Renal cortical epithelial cell (primary cell): ENCODE measurements around the gene CDK6. TPM values are rescaled to one million over a fixed set of nuclear protein-coding genes. Genes with fewer than 3 reads are reported as not detected.

Experiments used
- DNase-seq: peaks from one replicate; pipeline ENCODE4 v3.0.0-alpha.2; 2011; ENCODE audit warnings: low read depth
- total RNA-seq: library from RNA; depleted of rRNA; stranded (reverse); fragments of >200 nt; gene quantifications from 2 replicates; pipeline ENCODE4 v1.2.3, GENCODE V29; 2014

The CDK6 gene
- total RNA-seq, 1 donor from 2014 or later, result 138 TPM

DNA sequence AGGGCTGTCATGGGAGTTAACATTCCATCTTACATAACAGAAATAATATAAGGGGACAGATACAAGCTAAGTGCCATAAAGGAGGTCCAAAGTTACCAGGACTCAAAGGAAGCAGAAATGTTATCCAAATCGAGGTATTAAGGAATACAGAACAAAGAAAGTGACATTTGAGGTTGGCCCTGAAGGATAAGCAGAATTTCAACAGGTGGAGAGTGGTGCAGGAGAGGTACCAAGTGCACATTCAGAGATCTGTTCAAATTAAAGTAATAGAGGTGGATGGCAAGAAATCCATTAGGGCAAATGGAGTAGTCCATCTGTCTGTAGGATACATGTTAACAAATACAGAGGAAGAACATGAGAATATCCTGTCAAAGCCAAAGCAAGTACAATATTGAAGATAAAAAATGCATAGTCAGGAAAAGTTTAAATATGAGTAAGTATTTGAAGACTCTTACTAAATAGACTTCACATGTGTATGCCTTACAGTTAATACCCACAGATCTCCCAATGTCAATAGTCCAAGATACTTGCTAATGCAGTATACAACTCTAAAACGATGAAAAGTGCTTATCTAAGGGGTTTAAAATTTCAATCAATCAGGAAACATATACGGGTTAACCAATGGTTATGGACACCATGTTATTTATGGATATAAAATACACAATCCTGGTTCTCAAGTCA lies 10.0 kb downstream of the CDK6 start:
- no peak for DNase-seq

DNA sequence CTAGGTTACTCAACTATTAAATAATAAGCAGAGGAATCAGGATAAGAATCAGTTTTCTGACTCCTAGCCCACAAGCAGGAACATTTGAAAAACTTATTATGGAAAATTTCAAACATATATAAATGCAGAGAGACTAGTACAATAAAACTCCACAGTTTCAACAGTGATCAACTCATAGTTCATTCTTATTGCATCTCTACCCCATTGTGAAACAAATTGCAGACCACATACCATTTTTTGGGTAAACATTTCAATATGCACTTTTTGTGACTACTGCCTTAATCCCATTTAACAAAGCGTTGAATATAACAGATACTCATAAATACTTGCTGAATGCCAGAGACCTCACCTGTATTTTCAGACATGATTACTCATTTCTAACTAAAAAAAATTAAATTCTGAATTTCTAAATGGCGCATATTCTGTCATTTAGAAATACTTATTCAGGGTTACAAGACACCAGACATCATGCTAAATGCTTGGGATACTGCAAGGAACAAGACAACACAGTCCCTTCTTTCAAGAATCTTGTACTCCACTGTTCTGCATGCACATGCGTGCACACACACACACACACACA lies 11.4 kb downstream of the CDK6 start:
- DNase-seq, result no peak

DNA sequence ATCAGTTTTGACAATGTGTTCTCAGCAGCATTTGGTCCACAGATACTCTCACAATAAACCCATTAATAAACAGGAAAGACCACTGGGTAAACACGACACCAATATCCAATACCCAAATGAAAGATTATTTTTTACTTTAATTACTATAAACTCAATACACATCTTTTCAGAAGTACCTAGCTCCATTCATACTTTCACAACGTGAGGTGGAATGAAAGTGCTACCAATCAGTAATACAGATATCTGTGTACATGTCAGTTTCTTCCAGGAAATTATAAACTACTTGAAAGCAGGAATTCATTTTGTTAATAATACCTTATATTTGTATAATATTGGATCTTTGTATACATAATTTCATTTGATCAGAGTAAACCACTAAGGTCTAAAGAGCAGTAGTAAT lies 11.9 kb downstream of the CDK6 start:
- DNase-seq, result no peak

DNA sequence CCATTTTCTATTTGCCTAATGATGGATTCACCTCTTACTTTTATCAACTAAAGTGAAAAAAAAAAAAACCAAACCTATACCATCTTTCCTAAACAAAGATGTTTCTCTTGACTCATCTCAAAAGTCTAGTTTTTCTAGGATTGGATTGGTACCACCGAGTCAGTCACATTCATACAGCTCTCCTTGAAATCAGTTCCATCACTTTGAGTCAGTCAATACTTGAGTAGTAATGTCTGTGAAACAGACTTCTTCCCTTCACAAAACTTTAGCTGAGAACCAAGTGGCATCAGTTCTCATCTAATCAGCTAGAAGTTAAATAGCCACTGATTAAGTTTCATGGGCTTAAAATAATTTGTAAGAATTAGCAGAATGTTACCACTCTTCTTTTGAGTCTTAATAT lies 13.3 kb downstream of the CDK6 start:
- no peak for DNase-seq

DNA sequence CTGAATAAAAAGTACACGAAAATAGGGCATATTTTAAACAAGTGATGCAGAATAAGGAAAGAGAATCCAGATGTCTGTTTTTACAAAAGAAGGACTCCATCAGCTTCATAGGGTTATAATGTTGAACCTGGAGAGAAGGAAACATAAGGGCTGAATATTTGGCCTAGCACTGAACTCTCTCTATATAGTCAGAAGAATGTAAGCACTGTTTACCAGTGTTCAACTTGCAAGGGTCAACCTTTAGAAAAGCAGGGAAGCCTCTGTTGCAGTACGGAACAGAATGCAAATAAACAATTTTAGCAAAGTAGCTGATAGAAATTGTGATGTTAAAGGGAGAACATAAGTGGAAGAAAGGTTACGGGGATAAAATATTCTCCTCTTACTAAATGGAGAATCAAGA lies 16.2 kb downstream of the CDK6 start:
- no peak for DNase-seq

DNA sequence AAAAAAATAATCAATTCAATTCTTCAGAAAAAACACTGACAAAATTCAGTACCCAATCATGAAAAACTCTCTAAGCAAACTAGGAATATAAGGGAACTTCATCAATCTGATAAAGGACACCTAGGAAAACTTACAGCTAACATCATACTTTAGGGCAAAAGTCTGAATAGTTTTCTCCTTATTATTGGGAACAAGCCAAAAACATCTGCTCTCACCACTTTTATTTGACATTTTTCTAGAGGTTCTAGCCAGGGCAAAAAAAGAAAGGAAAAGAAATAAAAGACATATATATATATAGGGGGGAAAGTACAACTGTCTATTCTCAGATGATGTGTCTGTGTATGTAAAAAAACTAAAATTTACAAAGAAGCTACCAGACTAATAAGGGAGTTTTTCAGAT lies 19.0 kb downstream of the CDK6 start:
- DNase-seq, result no peak

DNA sequence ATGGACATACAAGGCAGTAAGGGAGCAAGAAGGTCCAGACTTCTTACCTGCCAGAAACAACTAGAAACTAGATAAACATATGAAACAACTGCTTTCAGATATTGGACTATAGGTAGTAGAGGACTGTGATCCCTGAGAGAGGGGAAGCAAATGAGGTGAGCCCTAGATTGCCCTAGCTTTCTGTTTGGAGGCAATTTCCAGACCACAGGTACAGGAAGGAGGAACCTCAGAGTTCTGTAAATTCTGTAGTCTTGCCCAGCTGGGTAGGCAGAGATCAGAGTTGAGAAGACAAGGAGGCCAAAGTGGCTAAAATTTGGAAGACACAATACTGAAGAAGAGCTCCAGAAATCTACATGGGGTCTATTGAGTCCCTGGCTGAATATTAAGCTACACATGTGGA lies 21.0 kb downstream of the CDK6 start:
- no peak for DNase-seq

DNA sequence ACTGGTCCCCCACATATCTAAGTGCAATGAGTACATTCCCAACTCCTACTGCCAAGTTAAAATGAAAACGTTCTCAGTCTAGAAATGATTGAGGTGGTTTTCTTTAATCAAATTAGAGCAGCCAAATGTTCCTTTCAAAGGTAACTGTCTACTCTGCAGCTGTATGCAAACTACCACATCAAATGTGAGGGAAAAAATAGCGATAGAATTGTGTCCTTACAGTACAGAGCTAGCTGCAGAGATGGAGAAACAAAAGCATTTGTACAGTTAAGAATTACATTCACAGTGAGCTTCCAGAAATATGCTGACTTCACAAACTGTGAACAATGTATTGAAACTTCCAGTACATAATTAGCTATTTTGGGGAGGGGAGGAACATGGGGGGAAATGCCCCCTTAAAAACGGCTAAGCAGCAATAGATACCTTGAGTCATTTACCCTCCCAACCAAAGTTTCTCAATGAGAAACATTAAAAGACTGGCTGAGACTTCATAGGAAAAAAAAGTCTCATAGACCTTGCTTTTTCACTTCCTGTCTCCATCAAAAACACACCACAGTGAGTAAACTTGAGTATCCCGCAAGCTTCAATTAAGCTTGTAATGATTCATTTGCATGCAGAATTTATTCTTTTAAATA lies 22.9 kb downstream of the CDK6 start:
- DNase-seq, result peak; percentile 57

DNA sequence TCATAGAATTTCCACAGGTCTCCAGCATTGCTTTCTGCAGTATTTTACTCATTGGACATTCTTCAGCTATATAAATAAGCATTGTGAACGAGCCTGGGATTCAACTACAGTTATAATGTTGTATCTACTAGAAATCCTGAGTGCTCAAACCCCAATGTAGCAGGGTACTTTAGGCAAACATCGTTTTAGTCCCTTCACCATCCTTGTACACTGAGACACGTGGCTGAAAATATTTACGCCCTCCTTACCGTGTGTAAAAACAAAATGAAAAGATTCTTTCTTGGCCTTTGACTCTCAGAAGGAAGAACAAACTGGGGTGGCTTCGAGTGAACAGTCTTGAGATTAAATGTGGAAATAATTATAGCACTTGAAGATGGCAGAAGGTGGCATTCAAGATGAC lies 25.2 kb downstream of the CDK6 start:
- DNase-seq, result no peak

DNA sequence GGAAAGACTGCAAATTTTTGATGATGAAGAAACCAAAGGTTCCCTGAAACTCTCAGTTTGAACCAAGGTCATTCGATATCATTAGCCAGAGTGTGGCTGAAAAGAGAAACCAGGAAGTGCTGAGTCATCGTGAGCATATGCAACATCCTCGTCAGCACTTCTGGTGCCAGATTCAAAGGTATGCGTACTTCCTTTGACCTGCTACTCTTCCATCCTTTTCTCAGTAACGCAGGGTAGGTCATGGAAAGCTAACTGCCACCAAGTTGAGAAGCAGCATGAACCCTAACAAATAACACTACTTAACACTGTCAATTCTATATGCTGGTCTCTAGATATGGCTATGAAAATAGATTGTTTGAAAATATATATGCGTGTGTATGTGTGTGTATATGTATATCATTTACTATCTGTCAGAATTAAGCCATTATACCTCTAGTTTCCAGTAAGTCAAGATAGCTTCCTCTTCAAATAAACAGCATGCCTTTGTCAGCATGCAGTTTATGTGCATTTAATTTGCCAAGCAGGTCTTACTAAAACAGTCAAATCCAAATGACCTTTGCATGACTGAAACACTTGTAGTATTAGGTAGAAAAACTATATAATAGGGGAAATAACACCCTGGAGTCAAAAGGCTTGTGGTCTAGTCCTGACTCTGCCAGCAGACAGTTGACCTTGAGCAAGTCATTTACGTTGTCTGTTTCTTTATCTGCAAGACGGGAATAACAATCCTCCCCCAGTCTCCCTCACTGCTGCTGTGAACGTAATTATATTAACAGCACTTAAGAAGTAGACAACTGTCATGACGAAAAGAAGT lies 26.4 kb downstream of the CDK6 start:
- DNase-seq, result peak; percentile 95

DNA sequence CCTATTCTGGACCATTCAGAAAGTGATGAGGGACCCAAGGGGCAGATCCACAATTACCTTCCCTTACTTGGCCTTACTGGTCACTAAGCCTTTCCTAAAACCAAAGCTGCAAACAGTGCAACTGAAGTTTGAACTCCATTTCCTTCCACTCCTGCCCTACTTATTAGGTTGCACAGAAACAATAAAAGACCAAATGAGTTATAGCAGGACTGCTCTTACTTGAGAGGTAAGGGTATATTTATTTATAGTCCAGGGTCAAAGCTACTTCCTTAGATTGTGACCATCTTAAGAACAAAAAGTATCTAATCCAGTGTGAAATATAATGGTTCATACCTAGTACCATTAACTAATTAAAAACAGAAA lies 27.0 kb downstream of the CDK6 start:
- DNase-seq, result no peak

DNA sequence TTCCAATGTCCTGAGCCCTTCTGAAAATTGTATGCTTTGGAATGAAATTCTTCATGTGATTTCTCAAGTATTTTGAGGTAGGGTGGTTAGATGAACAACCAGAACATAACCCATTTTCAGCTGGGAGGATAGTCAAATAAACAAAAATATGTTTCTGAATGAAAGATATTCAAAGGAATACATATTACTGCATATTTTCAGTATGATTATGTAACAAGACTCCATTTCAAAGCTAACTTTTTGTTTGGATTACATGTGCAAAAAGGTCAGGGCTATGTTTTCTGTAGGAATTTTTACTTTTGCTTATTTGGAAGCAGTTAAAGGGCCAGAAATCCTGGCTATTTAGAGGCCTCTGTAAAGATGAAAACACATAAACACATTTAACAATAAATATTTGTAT lies 27.7 kb downstream of the CDK6 start:
- no peak for DNase-seq

DNA sequence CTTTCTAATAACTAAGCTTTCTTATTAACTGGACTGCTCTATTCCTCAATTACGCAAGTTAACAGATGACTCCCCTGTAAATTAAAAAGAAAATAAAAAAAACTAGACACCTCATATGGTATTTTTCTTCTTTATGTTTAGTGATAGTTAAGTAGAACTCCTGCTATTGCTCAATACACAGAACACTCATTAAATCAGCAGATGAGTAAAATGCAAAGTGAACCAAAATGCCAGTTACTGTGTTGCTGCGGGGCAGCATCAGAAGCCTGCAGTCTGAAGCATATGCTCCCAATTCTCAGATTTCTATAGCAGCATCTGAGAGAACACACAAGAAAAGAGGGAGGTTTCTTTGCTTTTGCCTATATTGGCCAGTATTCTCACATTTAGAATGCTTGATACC lies 28.4 kb downstream of the CDK6 start:
- peak; percentile 49 for DNase-seq

DNA sequence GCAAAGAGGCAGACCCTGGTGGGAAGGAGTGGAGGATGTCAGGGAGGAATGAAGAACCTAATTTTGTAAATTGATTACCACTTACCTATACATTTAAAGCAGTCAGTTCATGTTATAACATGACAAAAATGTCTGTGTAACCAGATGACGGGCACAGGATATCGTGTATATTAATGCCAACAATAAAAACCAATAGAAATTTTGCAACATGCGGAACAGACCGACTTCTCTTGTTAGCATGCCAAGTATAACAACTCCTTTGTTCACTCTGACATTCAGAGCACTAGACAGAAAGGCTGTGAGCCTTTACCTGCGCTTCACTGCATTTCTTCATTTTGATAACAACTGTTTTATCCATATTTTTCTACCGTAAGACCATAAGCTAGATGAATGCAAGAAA lies 29.9 kb downstream of the CDK6 start:
- no peak for DNase-seq

DNA sequence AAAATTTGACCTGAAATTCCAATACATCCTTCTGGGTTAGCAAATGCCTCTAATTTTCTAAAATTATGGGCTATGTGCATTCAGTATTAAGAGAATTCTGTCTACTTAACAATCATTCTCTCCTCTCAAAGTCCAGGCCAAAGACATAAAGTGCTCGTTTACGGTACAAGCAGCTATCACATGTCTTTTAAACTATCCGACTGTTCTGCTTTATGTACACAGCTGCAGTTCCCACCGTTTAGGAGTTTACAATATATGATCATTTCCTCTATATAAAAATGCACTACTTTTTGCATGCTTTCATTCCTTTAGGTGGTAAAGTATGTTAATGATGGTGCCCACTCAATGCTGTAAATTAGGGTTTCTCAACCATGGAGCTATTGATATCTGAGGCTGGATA lies 34.0 kb downstream of the CDK6 start:
- DNase-seq, result no peak

DNA sequence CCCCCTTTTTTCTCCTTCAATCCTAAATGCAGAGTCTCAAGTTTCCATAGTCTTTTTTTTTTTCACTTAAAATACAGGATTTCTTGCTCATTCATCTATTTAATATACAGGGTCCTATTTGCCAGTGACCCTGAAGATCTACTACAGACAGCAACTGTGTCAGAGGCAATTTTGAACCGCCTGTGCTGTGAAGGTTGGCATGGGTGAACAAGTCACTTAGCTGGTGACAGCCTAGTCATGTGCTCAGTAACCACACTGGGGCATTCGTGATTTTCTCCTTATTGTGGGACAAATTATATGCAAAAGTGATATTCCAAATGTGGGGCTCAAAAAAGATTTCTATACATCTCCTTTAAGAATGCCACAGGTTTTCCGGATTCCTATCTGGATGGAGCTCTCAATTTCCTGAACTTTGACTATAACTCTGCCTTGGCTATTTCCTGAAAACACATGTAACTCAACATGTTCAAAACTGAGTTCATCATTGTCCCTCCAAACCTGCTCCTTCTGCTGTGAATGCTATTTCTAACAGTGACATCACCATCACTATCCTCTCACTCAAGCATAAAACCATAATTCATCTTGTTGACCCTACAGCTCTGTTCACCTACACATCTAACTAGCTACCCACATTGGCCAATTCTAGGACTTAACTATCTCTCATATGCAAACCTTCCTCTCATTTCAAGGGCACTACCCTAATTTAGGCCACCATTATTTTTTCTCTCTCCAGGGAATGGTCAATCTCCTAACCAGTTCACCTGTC lies 36.7 kb downstream of the CDK6 start:
- no peak for DNase-seq

DNA sequence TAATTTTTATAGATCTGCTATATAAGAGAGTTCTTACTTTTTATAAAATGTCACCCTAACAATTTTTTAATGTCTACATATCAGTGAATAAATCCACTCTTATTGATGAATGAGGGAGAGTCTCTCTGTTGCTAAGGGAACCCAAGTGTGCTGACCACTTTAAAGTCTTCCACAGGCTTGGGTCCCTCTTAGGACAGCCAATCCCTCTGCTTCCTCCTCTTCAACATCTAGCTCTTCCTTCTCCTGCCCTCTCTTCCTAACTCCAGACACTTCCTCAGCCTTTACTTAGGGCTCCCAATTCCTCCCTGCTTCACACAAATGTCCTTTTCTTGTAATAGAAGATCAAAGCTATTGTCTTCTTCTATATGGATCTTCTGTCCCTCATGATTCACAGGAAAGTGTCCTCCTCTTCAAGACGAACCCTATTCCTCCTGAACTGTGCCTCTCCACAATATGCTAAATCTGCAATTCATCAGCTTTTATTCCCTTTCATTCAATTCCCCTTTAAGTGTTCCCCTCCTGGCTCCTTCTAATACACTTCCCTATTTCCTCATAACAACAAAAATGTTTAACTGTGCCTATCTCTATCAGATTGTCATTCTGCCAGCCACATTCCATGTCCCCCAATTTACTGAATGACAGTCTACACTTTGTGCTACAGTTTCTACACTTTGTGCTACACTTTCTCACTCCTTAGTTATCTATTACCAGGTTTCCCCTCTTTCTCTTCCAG lies 37.7 kb downstream of the CDK6 start:
- no peak for DNase-seq

DNA sequence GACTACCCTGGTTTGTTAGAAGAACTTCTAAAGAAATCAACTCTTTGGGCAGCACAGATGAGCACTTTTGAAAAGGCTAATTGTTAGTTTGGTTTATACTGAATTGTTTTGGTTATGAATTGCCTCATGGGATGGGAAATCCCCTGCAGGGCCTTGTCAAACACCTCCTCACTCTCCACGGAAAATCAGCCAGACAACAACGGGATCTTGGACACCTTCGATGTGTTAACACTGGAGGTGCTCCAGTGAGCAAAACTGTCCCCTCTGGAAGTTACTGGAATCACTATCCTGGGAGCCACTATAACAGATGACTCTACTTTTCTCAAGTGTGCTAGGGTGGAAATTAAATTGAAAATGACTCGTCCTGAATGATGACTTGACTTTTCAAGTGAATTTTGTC lies 38.7 kb downstream of the CDK6 start:
- DNase-seq, result peak; percentile 54

DNA sequence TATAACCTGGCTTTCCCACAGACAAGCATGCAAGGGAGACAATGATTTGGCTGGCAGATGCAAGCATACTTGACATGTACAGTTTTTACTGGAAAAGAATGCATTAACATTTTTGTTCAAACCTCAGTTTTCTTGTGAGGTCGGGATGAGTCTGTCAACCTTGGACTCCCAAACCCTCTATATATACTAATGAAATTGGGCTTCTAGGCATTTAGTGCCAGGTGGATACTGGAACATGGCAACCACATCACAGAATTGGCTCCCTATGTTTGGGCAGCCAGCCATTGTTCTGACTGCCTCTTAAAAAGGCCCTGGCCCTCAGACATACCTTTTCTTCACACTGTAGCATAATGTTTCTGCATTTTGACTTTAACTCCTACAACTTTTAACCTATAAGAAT lies 39.1 kb downstream of the CDK6 start:
- no peak for DNase-seq

DNA sequence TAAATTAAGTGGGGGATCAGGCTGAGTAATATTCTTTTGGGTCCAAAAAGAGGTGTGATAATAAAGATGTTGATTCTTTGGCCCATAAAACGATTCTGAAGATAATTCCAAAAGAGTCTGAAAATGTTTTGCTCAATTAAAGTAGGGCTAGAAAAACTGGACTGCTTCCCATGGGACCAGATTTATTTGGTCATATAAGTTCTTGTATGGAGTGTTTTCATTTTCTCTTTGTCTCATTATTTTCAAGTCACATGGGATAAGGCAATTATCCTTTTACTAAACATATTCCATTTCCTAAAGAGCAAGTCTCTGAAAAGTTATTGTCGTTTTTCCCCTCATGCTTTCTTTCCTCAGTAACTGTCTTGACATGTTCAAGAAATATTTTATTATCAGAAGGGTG lies 41.5 kb downstream of the CDK6 start:
- DNase-seq, result no peak

DNA sequence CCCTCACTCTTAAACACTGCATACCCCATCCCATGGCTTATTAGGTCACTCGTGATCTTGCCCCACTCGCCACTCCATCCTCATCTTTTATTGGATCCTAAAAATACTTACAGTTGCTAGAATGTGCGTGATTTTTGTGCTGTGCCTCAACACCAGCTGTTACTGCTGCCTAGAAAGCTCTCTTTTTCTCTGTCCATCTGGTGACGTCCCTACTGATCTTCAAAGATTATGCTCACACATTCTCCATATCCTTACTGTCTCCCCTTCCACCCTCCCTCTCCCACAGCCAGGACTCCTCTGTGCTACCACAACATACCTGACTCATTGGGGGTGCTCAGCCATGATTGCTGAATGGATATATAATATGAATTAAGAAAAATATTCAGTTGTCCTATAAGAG lies 42.0 kb downstream of the CDK6 start:
- DNase-seq, result no peak
